Activated CD4-positive, CD25-positive, alpha-beta regulatory T cell treated with anti-CD3 and anti-CD28 coated beads, Interleukin-2, amount 50 U/mL, for 72 hours (primary cell): ENCODE results near the gene SH3RF3.

Experiments used
- DNase-seq: peaks from one replicate; pipeline ENCODE4 v3.0.0; 2021

SH3RF3 gene

DNA sequence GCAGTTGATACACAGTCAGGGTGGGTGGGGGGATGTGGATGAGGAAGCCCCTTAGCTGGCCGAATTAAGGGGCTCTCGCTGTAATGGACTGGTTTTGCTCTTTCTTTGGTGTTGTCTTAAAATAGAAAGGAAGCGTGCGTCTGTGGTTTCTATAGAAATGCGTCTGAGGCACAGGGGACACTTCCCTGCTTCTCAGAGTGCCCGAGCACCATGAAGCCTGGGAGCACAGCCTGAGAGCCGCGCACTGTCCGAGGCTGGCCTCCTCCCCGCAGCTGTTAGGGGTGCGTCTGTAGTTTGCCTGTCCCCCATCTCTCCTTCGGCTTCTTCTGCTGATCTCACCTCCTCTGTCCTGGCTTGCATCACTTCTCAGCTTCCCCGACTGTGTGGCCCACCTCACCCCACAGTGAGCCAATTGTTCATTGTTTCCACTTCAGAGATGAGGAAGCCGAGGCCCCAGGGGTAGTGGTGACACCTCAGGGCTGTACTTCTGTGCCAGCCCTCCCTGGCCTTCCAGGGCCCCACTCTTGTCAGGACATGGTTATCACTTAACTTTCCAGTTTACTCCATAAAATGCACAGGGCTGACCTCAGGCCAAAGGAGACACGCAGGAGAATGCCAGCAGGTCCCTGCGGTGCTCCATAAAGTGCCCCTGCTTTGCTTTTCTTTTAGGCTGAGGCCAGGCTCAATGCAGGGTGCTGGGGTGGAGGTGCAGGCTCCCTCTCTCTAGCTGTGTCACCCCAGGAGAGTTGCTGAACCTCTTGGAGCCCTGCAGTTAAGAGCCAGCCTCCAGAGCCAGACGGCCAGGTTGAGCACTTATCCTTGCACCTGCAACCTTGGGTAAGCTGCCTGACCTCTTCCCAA lies 274.2 kb downstream of the SH3RF3 start:
- no peak for DNase-seq

DNA sequence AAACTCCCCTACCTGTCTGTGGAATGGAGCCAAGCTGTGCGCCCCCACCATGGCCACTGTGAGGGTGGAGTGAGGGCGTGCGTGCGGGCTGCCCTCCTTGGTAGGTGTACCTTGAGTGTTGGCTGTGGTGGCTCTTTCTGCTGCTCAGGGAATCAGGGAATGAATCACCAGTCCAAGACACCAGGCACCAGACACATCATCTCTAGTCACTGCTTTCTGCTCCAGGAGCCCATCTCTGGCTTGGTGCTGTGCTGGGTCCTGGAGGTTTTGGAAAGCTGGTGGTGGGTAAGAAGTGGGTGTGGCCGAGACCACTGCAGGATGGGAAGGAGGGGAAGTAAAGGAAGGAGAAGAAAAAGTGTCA lies 274.8 kb downstream of the SH3RF3 start:
- DNase-seq, result no peak

DNA sequence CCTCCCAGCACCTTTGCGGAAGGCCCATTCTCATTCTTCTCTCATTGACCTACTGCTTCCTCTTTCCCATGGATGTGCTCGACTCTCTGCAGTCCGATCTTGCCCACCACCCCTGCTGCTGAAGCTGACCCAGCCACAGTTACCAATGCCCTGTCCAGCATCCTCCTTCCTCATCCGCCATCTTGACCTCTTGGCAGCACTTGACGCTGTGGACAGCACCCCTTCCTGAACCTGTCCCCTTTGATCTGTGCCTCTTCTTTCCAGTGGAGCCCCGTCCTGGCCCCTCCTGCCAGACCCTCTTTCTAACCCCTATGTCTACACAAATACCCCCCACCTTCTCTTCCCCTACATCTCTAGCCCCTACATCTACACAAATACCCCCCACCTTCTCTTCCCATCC lies 275.7 kb downstream of the SH3RF3 start:
- DNase-seq, result no peak

DNA sequence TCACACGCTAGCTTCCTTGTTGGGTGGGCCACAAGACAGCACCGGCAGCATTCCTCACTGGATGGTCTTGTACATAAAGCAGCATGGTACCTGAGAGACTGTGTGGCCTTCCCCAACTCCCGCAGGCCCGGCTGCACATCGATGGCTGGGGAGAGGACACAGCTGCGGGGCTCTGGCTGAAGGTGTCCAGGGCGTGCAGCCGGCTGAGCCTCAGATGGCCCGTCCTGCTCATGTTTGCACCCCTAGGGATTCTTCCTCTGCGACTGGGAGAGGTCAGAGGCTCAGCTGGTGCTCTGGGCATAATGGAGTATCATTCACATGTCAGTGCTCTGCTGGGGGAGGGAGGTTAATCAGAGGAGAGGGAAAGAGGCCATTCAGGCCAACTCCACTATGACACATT lies 276.9 kb downstream of the SH3RF3 start:
- DNase-seq, result no peak

DNA sequence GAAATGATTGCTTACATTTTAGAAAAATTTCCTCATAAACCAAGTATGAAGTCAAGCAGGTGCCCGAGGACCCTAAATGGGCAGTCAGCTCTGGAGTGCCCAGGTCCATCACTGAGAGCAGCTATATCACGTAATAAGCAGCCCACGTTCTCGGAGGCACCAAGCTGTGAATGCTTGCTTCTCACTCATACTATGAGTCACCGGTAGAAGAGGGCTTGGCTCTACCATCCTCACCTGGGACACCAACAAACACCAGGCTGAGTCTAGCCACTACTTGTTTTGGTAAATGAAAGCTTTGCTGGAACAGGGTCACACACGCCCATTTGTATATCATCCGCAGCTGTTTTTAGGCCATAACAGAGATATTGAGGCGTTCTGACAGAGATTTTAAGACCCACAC lies 277.3 kb downstream of the SH3RF3 start:
- DNase-seq, result no peak

DNA sequence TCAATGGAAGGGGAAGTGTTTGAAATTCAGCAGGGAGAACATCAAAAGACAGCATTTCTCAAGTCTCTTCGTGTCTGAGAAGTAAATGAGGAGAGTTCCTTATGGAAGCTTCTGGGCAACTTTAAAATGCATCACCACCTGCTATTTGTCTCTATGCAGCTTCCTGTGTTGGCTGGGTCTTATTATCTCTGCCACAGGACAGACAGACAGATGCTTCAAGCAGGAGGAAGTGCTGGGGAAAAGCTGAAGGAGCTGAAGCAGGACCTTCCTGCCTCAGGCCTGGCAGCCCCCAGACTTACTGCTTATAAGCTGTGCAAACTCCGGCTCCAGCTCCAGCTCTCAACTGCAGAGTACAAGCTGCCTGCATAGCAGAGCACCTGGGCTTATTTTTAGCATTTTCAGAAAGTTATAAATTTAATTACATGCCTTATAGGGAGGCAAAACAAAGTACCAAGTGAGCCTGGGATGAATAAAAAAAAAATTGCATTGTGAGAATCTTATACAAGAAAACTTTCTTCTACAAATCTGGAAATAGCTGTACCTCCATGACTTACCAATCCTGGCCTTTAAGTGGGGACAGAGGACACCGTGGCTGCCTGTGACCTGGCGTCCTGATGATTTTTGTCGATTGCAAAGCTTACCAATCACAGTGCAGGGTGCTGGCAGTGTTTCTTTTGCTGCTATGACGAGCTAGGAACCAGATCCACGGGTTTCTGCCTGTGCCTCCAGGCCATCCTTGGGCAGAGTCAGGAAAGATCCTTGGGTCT lies 278.5 kb downstream of the SH3RF3 start:
- no peak for DNase-seq

DNA sequence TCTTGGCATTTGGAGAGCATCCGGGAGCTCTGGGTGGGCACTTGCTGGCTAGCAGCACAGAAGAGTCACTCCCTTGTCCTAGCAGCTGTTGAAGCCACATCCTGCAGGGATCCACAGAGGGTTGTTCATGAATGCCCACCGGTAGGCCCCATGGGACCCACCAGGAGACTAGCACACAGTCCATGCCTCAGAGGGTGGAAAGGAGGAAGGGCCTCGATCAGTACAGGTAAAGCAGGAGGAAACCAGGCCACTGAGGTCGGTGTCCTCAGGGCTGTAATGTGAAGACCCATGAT lies 279.0 kb downstream of the SH3RF3 start:
- no peak for DNase-seq

DNA sequence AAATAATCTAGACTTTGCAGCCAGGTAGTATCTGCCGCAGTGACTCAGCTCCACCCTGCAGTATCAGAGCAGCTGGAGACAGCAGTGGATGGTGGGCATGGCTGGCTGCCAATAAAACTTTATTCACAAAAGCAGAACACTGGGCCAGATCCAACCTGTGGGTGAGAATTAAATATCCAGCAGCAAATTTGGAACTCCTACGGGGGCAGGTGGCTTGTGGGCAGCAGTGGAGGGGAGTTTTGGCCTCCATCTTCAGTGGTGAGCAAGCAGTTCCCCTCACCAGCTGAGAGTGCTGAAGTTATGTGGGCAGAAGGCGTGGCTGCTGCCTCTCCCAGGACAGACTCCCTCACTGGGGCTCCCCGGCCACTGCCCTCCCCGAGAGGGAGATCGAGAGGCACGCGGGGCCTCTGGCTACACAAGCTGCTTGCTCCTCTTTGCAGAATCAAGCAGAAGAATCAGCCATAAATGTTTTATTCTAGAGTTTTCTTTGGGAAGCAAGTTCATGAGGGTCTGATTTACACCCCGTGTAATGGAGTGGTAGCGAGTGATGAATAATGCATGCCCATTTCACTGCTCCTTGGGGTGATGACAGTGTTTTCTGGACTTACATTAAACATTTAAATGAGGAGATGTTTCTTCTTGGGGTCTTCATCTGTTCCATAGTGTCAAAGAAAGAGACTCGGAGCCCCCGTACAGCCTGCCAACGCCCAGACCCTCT lies 280.5 kb downstream of the SH3RF3 start:
- no peak for DNase-seq

DNA sequence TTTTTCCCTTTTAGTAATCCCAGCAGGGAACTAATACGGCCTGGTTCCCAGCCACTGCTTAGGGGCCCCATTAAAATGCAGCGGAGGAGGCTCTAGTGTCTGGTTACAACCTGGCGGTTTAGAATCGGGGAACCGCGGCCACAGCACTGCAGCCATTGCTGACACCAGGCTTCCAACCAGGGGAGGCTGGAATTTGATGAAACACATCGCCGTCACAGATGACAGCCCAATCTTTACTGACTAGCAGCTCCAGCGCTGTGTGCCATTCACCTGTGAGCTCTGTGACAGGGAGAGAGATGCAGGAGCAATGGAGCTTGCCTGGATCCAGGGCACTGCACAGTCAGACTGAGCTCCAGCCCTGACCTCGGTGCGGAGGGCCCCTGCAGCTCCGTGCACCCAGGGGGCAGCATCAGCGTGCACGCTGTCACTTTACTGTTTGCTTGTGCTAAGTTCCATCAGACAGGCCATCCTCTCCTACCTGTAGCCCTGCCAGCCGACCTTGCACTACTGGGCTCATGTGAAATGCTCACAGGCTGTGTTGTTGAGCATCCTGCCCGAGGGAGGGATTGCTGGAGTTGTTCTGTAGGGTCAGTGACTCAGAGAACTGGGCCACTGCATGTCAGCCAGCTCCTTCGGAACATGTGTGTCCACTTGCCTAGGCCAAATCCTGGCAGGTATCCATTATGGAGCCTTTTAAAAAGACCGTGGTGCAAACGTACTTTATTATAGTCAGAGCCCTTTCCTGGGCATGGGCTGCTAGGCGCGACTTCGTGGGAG lies 281.2 kb downstream of the SH3RF3 start:
- DNase-seq, result no peak

DNA sequence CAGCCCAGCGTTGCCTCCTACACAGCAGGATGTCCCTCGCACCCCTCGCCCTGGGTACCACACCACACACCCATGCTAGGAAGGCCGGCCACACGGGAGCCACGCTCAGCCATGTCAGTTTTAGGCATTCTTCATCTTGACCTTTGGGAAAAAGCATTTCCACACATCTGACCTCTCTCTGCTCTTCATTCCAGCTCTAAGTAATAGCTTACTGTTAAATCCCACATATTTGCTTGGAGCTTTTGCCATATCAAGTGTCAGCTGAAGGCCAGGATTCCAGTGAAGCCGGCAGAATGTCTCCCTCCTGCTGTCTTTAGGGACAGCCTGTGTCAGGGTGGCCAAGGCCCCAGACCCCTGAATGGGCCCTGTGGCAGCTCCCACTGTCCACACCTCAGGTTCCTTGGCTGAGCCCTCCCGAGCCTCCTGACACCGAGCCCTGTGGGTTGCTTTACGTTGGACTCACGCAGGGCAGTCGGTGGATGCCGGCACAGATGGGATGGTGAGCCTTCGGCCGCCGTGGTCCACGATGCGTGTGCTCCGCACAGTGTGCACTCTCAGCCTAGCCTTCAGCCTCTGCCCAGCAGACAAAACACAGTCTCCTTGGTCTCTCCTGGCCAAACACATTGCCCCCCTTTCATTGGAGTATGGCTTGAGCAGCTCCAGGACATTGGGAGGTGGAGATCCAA lies 282.8 kb downstream of the SH3RF3 start:
- no peak for DNase-seq

DNA sequence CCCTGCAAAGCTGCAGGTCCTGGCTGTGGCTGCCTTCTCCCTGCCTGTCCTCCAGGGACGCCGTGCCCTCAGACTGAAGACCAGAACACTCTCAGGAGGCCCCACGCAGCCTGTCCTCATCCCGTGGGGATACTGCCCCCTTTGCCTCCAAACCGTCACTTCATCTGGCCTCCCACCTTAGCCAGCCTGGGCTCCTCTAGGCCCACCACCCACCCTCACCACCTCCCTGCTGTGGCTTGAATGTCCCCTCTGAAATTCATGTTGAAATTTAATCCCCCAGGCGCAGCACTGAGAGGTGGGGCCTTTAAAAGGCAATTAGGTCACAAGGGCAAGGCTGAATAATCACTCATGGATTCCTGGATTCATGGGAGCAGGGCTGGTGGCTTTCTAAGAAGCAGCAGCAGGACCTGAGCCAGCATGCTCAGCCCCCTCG lies 286.6 kb downstream of the SH3RF3 start:
- no peak for DNase-seq

DNA sequence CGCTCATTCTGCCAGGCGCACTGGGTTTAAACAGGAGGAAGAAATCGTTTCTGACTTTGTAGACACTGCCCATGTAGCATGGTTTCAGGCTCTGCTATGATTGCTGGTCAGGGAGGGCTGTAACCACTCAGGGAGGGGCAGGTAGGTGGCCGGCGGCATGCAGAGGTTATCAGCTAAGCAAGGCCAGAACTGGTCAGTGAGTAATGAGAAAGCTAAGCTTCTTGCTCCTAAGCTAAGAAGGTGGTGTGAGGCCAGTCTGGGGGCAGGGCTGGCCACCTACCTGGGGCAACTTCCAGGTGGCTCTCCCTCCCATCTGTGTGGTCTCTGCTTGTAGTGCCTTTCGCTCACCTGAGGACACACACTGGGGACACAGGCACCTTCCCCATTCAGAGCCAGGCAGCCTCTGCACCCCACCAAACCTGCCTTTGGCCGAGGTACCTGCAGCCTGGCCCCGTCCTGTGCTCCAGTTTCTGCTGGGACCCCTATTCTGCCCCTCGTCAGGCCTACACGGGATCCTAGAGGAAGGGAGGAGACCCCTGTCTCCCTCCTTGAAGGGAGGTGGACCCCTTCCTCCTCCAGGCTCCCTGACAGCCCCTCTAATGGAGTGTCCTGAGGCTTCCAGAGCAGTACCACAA lies 288.8 kb downstream of the SH3RF3 start:
- DNase-seq, result no peak

DNA sequence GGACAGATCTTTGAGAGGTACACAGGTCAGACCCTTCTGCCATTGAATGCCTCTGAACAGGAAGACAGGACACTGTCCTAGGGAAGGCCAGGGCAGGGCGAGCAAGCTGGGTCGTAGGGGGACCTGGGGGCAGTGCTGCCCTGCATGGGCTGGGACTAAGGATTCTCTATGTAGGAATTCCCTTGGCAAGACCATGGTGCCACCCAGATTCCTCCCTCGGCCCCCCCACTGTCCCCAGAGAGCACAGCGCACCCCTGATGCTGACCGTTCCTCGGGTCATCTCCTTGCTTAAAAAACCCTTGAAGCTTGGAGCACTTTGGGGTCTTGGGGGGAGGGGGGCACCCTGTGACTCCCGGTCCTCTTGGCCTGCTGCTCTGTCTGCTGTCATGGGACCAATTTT lies 289.7 kb downstream of the SH3RF3 start:
- no peak for DNase-seq

DNA sequence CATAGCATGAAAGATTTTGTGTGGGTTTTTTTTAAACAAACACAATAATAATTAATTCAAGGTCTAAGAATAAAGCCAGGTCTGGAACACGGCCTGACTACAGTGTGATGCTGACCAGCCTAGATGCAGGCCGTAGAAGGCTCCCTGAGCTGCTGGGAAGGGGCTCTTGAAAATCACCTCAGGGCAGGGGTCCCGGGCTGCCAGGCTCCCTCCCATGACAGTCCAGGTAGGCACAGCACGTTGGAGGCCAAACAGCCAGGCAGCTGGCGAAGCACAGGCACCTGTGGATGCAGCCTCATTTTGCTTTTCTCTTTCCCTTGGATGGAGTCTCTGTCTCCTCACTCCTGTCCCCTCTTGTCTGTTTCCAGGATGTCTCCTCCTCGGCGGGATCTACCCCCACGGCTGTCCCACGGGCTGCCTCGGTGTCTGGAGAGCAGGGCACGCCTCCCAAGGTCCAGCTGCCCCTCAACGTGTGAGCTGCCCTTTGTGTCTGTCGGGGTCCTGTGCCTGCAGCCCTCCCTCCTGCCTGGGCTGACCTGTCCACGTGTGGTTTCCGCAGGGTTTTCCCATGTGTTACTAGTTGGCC lies 290.3 kb downstream of the SH3RF3 start:
- DNase-seq, result no peak

DNA sequence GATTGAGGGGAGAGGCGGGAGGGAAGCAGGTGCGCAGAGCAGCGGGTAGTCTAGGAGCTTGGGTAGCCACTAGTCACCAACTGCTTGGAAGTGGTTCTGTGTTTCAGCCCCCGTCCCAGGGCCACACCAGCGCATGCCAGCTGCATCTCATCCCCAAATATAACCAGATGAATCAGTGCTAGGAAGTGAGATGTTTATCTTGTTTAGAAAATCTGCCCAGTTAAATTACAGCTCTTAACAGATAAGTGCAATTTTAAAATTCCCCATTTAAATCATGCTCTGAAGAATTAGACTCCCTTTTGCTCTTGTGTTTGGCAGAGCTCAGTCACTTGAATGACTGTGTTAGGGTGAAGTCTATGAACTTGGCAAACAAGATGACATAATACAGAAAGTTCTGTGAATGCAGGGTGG lies 291.0 kb downstream of the SH3RF3 start:
- no peak for DNase-seq

DNA sequence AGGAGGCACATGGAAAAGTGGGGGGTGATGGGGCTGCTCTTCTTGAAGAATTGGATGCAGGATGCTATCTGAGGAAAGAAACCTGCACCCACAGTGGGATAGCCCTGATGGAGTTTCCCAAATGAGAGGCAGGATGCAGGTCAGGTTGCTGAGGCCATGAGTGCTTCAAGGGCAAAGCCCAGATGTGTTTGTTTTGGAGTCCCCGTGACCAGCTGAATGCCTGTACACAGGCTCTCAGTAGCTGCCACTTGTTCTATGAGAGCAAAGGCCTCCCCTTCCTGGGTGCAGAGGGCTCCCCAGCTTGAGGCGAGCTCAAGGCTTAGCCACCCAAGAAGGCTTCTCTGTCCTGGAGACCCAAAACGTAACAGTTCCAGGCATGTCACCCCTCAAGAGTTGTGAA lies 292.1 kb downstream of the SH3RF3 start:
- DNase-seq, result no peak

DNA sequence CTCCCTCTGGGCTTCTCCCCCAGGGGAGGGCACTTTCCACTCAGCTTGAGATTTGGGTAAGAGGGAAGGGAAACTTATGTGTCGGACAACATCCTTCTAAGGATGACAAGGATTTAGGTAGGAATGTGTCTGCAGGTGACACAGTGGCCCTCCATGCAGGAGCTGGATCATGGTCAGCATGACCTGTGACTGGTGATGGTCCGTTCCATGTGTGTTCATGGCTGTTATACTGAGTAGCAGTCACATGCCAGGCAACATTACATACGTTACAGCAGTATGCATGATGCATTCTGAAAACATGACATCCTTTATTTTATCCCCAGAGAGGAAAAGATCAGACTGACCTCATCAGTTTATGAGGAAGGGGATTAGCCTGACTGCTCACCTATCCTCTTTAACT lies 292.6 kb downstream of the SH3RF3 start:
- DNase-seq, result no peak

DNA sequence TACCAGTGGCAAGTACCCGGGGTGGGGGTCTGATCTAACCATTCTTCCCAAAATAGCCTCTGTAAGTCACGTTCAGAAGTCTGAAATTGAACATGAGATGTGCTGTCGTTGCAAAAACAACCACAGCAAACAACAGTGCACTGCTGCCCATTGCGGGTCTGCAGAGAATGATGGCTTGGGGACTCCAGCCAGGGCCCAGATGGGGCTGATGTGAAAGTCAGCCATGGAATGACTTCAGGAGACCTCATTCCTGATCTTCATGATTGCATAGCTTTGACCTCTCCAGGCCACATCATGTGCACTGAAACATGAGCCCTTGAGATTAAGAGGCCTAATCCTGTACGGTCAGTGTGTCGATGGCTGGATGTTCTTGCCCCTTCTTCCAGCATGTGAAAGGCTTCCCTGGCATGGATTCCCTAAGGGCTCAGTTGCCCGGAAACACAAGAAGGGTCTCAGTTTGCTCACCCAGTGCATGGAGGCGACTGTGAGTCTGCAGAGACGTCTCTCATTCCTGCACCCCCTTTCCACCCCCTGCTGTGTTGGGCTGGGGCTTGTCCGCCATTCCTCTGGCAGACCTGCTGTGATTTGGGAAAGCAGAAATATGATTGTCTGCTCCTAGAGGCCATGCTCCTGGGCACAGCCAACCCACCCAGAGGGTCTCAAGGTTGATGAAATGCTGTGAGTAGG lies 293.2 kb downstream of the SH3RF3 start:
- DNase-seq, result no peak

DNA sequence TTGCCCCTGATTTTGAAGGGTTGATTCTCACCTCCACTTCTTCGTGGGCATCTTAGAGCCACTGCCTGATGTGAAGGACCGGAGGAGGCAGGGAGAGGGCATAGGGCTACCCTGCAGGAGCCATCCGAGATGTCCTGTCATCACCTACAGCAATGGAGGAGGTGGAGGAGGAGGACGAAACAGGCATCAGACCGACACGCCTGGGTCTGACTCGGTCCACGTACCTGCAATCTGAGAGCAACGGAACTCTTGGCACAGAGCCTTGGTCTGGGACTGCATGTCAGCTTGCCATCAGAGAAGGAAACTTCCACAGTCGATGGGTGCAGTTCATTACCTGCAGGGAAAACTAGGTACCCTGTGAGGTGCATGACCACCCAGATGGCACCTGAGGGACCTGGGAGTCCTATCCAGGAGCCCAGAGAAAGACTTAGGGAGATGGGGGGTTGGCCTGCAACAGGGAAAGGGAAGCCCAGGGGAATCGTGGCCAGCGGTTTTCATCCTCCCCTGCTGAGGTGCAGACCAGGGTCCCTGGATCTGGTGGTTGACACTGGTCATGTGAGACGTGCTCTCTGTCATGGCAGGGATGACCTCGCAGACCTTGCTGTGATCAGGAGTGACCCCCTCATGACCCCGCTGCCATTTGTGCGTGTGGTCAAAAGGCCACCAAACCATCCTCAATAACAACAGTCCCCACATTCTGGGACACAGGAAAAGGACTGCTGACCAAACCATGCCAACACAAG lies 293.9 kb downstream of the SH3RF3 start:
- DNase-seq, result no peak
